H1 (cell line): ENCODE measurements around the gene PEPD. TPM values are rescaled to one million over a fixed set of nuclear protein-coding genes. Genes with fewer than 3 reads are reported as not detected.

Experiments used
- CHD7 ChIP-seq: fragments of 300-600 bp; sonication (generic); IDR thresholded peaks from 2 replicates; pipeline ENCODE4 v1.7.1; 2012; ENCODE audit warnings: low read length, moderate library complexity, mild to moderate bottlenecking, inconsistent platforms; ENCODE audit not compliant: insufficient replicate concordance
- GTF2F1 ChIP-seq: IDR thresholded peaks from 2 replicates; pipeline ENCODE4 v1.6.1; 2012; ENCODE audit warnings: low read depth, low read length, improper control_type of control experiment, borderline replicate concordance
- KDM1A ChIP-seq: fragments of 200-600, 300-600 bp; sonication (generic); IDR thresholded peaks from 2 replicates; pipeline ENCODE4 v1.7.1; 2016; ENCODE audit warnings: mild to moderate bottlenecking, low read length, borderline replicate concordance
- polyA plus RNA-seq, 7 experiments: library from polyadenylated mRNA; depleted of rRNA in 3 of 7; stranded (reverse) in 5 of 7; unstranded in 2 of 7; fragments of >200 nt in 5 of 7; fragments of 200-250 nt in 2 of 7; gene quantifications; 1 replicate in 5 of 7; 2 replicates in 1 of 7; 4 replicates in 1 of 7; pipeline versions ENCODE4 v1.2.1 to v1.2.3, GENCODE V29; 2011 to 2013; ENCODE audit warnings: missing spikeins in 2 of 7, mixed read lengths in 2 of 7
- total RNA-seq: library from RNA; stranded (reverse); fragmentation: NEBNext Ultra II Directional; extraction: Animal tissue kit (Norgen Biotek cat#: 25700); gene quantifications from 2 replicates; pipeline ENCODE4 v1.2.1, GENCODE V29; 2021

PEPD gene
- total and polyA plus RNA-seq, 2 of the 8 experiments (the other 6 are each of a cell fraction or from before 2014, with no cell fraction given): 84.1 to 178 TPM

GRCh38 chr19:33355535-33355934, 166.1 kb downstream of the PEPD start (continued):
- TF ChIP-seq CHD7 (no peak), GTF2F1 (no peak), KDM1A (no peak)
